K562 (cell line): Measurements from ENCODE around the gene ZNRF1. TPM values are rescaled to one million over a fixed set of nuclear protein-coding genes. Genes with fewer than 3 reads are reported as not detected.
A peak's percentile ranks its signal among the peaks of the same experiment; 100 is the strongest.

Experiments used
- BRD4 ChIP-seq: fragments of 200-600 bp; sonication (generic); IDR thresholded peaks from 2 replicates; pipeline ENCODE4 v1.6.1; 2017; ENCODE audit warnings: inconsistent platforms
- CBFA2T2 ChIP-seq: fragments of 450-650 bp; conservative IDR thresholded peaks from 2 replicates; pipeline ENCODE4 v1.6.1; 2017; ENCODE audit warnings: mild to moderate bottlenecking
- E2F4 ChIP-seq: sonication (generic); formaldehyde crosslinking; IDR thresholded peaks from 2 replicates; pipeline ENCODE4 v1.8.0; 2022; ENCODE audit warnings: mild to moderate bottlenecking, low read depth, missing genetic modification reagents
- EP300 ChIP-seq: IDR thresholded peaks from 2 replicates; pipeline ENCODE4 v1.6.1; 2012; ENCODE audit warnings: low read length, improper control_type of control experiment
- ETS1 ChIP-seq: conservative IDR thresholded peaks from 2 replicates; pipeline ENCODE4 v1.6.1; 2011; ENCODE audit warnings: low read depth, mild to moderate bottlenecking, low read length; ENCODE audit not compliant: control insufficient read depth
- MECOM ChIP-seq: fragments of 250-450 bp; sonication (Bioruptor Pico); IDR thresholded peaks from 2 replicates; pipeline ENCODE4 v1.8.0; 2022; ENCODE audit warnings: inconsistent platforms
- MEF2A ChIP-seq: IDR thresholded peaks from 2 replicates; pipeline ENCODE4 v1.6.1; 2011; ENCODE audit warnings: low read depth, mild to moderate bottlenecking, low read length, moderate library complexity; ENCODE audit not compliant: control insufficient read depth
- NFATC3 ChIP-seq: fragments of 450-650 bp; IDR thresholded peaks from 2 replicates; pipeline ENCODE4 v1.6.1; 2017; ENCODE audit warnings: mild to moderate bottlenecking
- NFE2 ChIP-seq: IDR thresholded peaks from 2 replicates; pipeline ENCODE4 v1.6.1; 2014; ENCODE audit warnings: antibody characterized with exemption, low read depth
- SIN3B ChIP-seq: fragments of 450-650 bp; IDR thresholded peaks from 2 replicates; pipeline ENCODE4 v1.6.1; 2017; ENCODE audit warnings: low read depth, mild to moderate bottlenecking, moderate library complexity
- SMARCA5 ChIP-seq: fragments of 450-650 bp; IDR thresholded peaks from 2 replicates; pipeline ENCODE4 v1.6.1; 2016
- TAF9B ChIP-seq: fragments of 450-650 bp; IDR thresholded peaks from 2 replicates; pipeline ENCODE4 v1.6.1; 2018; ENCODE audit warnings: mild to moderate bottlenecking; ENCODE audit not compliant: partially characterized antibody
- U2AF2 ChIP-seq: fragments of 200-400 bp; formaldehyde crosslinking; optimal IDR thresholded peaks from 2 replicates; pipeline ENCODE3; 2017; ENCODE audit warnings: low read depth, mild to moderate bottlenecking, low read length
- ZBTB43 ChIP-seq: sonication (generic); formaldehyde crosslinking; IDR thresholded peaks from 2 replicates; pipeline ENCODE4 v1.8.0; 2023; ENCODE audit warnings: mild to moderate bottlenecking, missing genetic modification reagents
- ZFPM2 ChIP-seq: fragments of 250-450 bp; sonication (Bioruptor Pico); IDR thresholded peaks from 2 replicates; pipeline ENCODE4 v1.5.1; 2022; ENCODE audit warnings: mild to moderate bottlenecking
- ZNF561 ChIP-seq: fragments of 450-650 bp; formaldehyde crosslinking; conservative IDR thresholded peaks from 2 replicates; pipeline ENCODE4 v1.4.0; 2020; ENCODE audit warnings: mild to moderate bottlenecking, moderate library complexity
- ZNF77 ChIP-seq: fragments of 250-450 bp; sonication (Bioruptor Pico); IDR thresholded peaks from 2 replicates; pipeline ENCODE4 v1.5.0; 2020
- polyA plus RNA-seq, 8 experiments: library from polyadenylated mRNA; depleted of rRNA in 4 of 8; stranded (reverse) in 5 of 8; unstranded in 3 of 8; fragments of >200 nt; fragmentation: Nextera tagmentation in 2 of 8; fragmentation: Illumina TruSeq in 1 of 8; extraction: Ambion mirVana in 2 of 8; extraction: Trizol in 1 of 8; gene quantifications; 2 replicates each; pipeline versions ENCODE4 v1.2.1 to v1.2.3, GENCODE V29; 2011 to 2014; ENCODE audit warnings: inconsistent platforms in 1 of 8, missing spikeins in 1 of 8
- total RNA-seq, 7 experiments: library from RNA; depleted of rRNA in 6 of 7; stranded (reverse); fragments of >200 nt in 6 of 7; fragmentation: Illumina TruSeq in 2 of 7; extraction: Trizol in 2 of 7; gene quantifications; 2 replicates each; pipeline versions ENCODE4 v1.2.1 to v1.2.3, GENCODE V29; 2011 to 2021; ENCODE audit warnings: low replicate concordance in 1 of 7

ZNRF1 gene
- total and polyA plus RNA-seq, 9 of the 15 experiments (the other 6 are each of a cell fraction or from before 2014, with no cell fraction given): 9.5 to 37.7 (median 20.0) TPM

- TF ChIP-seq EP300 (peak; percentile 59), NFE2 (peak; percentile 49), CBFA2T2 (peak; percentile 64; the same call in 1 of the 2 replicates), SMARCA5 (no peak), MEF2A (no peak), SIN3B (no peak), U2AF2 (no peak), MECOM (CRISPR knock-in tag) (no peak), E2F4 (0 out of 2 replicates have a peak, but pooled peaks have one; percentile 23), ZNF77 (no peak), ZFPM2 (no peak), ZNF561 (CRISPR knock-in tag) (peak; percentile 98), ZBTB43 (CRISPR knock-in tag) (no peak), TAF9B (peak; percentile 46), BRD4 (no peak), NFATC3 (no peak), ETS1 (no peak)
Measured at GRCh38 chr16:75121949-75122568, 123.2 kb downstream of the ZNRF1 start (continued).
